GM21447 (cell line): Measurements from ENCODE around the gene CALN1.

Experiments used
- ATAC-seq: cut with Tn5 transposase; IDR thresholded peaks from one replicate; pipeline ENCODE4 v1.9.1; 2021; ENCODE audit not compliant: unreplicated experiment

Gene CALN1

DNA sequence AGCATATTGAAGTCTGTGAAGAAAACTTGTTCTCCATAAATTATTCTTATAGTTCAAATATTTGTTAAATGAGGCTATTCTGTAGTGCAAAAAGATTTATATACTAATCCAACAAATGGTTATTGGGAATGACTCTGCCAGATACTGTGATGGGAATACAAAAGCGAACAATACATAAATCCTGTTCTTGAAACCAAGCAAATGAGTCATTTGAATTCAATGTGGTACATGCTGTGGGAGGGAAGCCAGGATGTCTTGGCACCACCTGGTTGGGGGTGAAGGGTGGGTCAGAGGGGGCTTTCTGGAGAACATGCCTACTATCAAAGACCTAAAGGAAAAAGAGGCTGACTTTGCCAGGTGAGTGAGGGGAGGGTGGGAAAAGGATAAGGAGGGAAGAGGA, 594.2 kb downstream of the CALN1 start:
- ATAC-seq: no peak

GRCh38 chr7:71808115-71808514, 604.0 kb downstream of the CALN1 start:
- no peak for ATAC-seq

DNA sequence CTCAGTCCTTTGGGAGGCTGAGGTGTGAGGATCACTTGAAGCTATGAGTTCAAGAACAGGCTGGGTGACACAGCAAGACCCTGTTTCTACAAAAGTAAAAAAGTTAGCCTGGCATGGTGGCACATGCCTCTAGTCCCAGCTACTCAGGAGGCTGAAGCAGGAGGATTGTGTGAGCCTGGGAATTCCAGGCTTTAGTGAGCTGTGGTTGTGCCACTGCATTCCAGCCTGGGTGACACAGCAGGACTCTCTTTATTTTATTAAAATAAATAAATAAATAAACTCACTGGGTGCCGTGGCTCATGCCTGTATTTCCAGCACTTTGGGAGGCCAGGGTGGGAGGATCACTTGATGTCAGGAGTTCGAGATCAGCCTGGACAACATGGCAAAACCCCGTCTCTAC, 607.9 kb downstream of the CALN1 start:
- no peak for ATAC-seq

GRCh38 chr7:71801976-71802375, 610.2 kb downstream of the CALN1 start:
- no peak for ATAC-seq

DNA sequence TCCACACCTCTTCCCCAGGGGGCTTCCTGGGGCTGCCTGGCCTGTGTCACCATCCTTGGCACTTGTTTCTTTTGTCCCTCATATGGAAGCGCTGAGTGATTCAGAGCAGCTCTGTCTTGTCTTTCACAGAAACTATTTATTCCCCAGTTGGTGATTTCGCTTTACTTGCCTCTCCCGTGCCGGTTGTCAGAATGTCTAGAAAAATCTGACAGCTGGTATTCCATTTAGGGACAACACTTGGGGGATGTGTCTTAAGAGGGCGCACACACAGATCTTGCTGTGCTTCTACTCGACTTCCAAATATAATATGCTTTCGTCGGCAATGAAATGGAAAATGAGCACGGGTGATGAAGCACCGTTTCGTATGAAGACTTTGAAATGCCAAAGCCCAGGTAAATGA, 611.8 kb downstream of the CALN1 start:
- no peak for ATAC-seq

- no peak for ATAC-seq
Measured at GRCh38 chr7:71795410-71795809, 616.7 kb downstream of the CALN1 start.

GRCh38 chr7:71793251-71793650, 618.9 kb downstream of the CALN1 start:
- ATAC-seq: no peak

DNA sequence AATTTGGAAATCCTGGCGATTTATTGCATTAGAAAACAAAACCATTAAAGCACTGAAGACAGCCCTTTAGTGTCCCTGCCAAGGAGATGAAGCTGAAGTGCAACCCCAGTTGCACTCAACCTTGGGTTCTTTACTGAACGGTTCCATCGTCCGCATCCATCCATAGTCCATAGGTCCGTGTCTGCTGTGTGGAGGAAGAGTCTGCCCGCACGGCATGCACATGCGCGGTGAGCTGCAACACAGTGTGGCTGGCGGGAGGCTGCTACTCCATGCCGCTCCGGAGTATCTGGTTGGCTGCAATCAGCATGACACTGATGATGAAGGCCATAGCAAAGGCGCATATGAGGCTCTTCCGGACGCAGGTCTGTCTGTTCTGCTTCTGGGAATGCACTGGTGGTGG, 624.6 kb downstream of the CALN1 start:
- no peak for ATAC-seq

- ATAC-seq: no peak
Measured at GRCh38 chr7:71785216-71785615, 626.9 kb downstream of the CALN1 start.

GRCh38 chr7:71784781-71785180, 627.4 kb downstream of the CALN1 start:
- no peak for ATAC-seq

DNA sequence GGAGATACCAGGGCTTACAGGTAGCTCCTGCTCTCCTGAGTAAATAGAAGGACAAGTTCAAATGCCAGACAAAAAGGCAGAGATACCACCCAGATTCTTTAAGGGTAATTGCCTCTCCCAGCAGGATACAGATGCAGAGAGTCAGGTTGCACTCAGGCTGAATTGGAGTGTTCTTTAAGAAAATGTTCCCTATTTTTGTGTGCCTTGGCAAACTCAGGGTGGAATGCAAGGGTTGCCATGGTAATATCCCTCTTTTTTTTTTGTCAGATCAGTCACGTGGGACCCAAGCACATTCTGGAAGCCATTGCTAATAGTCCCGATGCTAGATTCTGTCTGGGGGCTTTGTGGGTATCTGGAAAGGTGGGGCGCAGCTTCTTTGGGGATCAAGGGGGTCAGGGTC, 628.0 kb downstream of the CALN1 start:
- no peak for ATAC-seq

GRCh38 chr7:71783779-71784178, 628.4 kb downstream of the CALN1 start:
- no peak for ATAC-seq

DNA sequence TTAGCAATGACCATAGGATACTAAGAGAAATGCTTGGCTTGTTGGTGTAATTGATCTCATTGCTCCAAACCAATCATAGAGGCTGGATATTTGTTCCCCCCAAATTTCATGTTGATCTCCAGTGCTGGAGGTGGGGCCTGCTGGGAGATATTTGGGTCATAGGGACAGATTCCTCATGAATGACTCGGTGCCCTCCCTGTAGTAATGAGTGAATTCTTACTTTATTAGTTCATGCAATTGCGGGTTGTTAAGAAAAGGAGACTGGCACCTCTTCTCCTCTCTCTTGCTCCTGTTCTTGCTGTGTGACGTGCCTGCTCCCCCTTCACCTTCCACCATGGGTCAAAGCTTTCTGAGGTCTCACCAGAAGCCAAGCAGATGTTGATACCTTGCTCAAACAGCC, 630.1 kb downstream of the CALN1 start:
- ATAC-seq: no peak

DNA sequence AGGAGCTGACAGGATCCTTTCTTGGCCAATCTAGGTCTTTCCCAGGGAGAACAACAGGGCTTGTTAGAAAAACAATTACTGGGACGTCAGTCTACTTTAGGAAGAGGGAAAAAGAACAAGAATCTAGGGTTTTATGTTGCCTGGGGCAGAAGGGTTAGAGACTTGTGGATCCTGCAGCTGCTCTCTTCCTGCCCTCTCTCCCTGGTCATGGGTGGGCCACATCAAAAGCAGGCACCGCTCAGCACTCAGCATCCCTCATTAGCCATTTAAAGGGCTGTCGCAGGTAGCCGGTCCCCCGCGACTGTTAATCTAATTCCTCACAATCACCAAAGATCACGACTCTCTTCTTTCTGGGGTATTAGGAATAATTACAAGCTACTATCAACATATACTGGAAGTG, 631.9 kb downstream of the CALN1 start:
- no peak for ATAC-seq

GRCh38 chr7:71777278-71777677, 634.9 kb downstream of the CALN1 start:
- ATAC-seq: no peak

GRCh38 chr7:71776726-71777125, 635.4 kb downstream of the CALN1 start:
- no peak for ATAC-seq

DNA sequence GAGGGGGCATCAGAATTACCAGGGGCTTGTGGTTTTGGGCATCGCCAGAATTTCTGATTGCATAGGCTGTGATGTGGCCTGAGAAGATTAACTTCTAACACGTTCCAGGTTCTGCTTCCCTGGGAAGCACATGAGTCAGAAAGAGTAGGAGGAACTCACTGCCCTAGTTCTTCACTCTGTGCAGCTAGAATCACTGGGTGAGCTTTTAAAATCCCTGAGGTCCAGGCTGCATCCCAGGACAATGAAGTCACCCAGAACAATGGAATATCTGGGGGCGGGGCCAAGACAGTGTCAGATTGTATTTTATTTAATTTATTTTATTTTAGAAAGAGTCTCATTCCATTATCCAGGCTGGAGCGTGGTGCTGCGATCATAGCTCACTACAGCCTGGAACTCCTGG, 636.5 kb downstream of the CALN1 start:
- no peak for ATAC-seq

DNA sequence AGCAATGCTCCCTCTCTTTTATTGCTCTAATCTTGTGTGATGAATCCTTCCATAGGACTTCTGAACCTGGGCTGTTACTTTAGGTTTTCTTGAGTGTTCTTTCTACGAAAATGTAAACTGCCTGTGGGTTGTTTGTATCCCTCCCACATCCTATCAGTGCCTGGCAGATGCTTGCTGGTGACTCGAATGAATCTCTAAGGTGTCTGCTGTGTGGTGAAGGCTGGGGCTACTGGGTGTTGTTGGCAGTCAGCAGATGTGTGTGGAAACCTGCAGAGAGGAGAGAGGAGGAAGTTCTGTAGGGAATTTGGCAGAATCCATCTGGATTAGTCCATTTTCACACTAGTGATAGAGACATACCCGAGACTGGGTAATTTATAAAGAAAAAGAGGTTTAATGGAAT, 639.4 kb downstream of the CALN1 start:
- ATAC-seq: no peak

DNA sequence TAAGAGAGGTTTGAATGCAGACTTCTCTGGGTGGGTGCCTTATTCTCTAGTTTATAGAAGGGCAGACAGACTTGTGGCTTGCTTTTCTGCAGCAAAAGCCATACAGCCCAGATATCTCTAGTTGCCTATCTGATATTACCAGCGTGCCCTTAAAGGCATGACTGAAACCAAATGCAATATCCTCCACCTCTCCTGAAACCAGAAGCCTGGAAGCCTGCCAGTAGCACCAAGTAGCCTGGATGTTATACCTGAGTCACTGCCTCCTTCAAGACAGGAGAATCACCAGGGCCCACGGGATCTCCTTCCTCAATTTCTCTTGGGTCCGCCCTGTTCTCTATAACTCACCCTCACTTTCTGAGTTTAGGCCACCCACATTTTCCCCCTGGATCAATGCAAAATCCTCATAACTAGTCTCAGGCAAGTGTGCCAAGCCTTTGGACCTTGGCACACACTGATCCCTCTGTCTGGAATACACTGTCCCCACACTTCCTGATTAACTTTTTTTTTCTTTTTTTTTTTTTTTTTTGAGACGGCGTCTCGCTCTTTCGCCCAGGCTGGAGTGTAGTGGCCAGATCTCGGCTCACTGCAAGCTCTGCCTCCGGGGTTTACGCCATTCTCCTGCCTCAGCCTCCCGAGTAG, 641.8 kb downstream of the CALN1 start:
- no peak for ATAC-seq

DNA sequence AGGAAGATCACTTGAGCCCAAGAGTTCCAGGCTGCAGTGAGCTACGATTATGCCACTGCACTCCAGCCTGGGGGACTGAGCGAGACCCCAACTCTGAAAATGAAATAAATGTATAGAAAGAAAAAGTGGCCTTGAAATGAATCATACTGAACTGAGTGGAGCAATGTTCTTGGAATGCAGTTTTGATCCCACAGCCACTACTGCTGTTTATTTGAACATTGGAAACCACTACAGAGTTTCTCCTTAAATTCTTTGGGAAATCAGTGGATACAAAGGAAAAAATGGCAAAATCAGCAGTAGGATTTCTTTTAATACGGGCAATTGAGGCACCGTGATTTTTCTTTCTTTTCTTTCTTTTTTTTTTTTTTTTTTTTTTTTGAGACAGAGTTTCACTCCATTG, 642.8 kb downstream of the CALN1 start:
- ATAC-seq: no peak

- ATAC-seq: no peak
Measured at GRCh38 chr7:71768450-71768849, 643.7 kb downstream of the CALN1 start.

DNA sequence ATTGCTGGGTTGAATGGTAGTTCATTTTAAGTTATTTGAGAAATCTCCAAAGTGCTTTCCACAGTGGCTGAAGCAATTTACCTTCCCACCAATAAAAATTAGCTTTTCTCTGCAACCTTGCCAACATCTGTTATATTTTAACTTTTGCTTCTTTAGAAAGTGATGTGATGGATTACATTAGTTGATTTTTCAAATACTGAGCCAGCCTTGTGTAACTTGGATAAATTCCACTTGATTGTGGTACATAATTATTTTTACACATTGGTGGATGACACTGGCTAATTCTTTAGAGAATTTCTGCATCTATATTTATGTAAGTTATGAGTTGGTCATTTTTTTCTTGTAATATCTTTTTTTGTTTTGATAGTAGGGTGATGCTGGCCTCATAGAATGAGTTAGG, 646.1 kb downstream of the CALN1 start:
- no peak for ATAC-seq

- no peak for ATAC-seq
Measured at GRCh38 chr7:71761336-71761735, 650.8 kb downstream of the CALN1 start.

- no peak for ATAC-seq
Measured at GRCh38 chr7:71754828-71755227, 657.3 kb downstream of the CALN1 start.
